NCI-H460 (cell line): ENCODE results near the gene EEF1A2. TPM values are rescaled to one million over a fixed set of nuclear protein-coding genes. Genes with fewer than 3 reads are reported as not detected.

Experiments
- DNase-seq: peaks from one replicate; pipeline ENCODE4 v3.0.0-alpha.2; 2016; ENCODE audit warnings: low read depth; ENCODE audit errors: extremely low read depth
- total RNA-seq: library from RNA; depleted of rRNA; stranded (reverse); fragments of >200 nt; shearing (Covaris generic); gene quantifications from 2 replicates; pipeline ENCODE4 v1.2.3, GENCODE V29; 2014; rRNA removed

The EEF1A2 gene
- total RNA-seq, 1 experiment from 2014 or later: 224 TPM

GRCh38 chr20:63440366-63440955 lies 58.4 kb downstream of the EEF1A2 start:
- DNase-seq: no peak

GRCh38 chr20:63439866-63440265 lies 59.0 kb downstream of the EEF1A2 start:
- no peak for DNase-seq

- DNase-seq: no peak
These were observed 60.8 kb downstream of the EEF1A2 start for GRCh38 chr20:63438121-63438520.

Other genes starting within 250 kb of the EEF1A2 start
- gene NKAIN4, start 244.6 kb downstream of the EEF1A2 start, total RNA-seq: not detected in 2 replicates
- 32.3 and 37.4 TPM in 2 replicates for gene ARFGAP1, start 226.3 kb downstream of the EEF1A2 start, total RNA-seq
- gene COL20A1, start 205.9 kb downstream of the EEF1A2 start, total RNA-seq: 0.06 and 0.10 TPM in 2 replicates
- 0.84 TPM in 1 of 2 replicates, not detected in the other for gene CHRNA4, start 137.7 kb downstream of the EEF1A2 start, total RNA-seq
- gene KCNQ2, start 26.4 kb downstream of the EEF1A2 start, total RNA-seq: 0.17 TPM in 1 of 2 replicates, not detected in the other
- 44.7 and 63.2 TPM in 2 replicates for gene PPDPF, start 21.7 kb upstream of the EEF1A2 start, total RNA-seq
- 1.5 and 2.2 TPM in 2 replicates for gene PTK6, start 38.3 kb upstream of the EEF1A2 start, total RNA-seq
- gene SRMS, start 48.7 kb upstream of the EEF1A2 start, total RNA-seq: not detected in 2 replicates
- gene FNDC11, start 55.1 kb upstream of the EEF1A2 start, total RNA-seq: 0.05 TPM in 1 of 2 replicates, not detected in the other
- 10.1 and 12.1 TPM in 2 replicates for gene HELZ2, start 75.2 kb upstream of the EEF1A2 start, total RNA-seq
- gene GMEB2, start 128.0 kb upstream of the EEF1A2 start, total RNA-seq: 13.1 and 14.0 TPM in 2 replicates
- gene STMN3, start 154.3 kb upstream of the EEF1A2 start, total RNA-seq: 1.8 and 2.5 TPM in 2 replicates
- 4.1 and 6.3 TPM in 2 replicates for gene RTEL1, start 159.2 kb upstream of the EEF1A2 start, total RNA-seq
- 0.10 TPM in 1 of 2 replicates, not detected in the other for gene TNFRSF6B, start 197.6 kb upstream of the EEF1A2 start, total RNA-seq
- 12.1 and 15.9 TPM in 2 replicates for gene ARFRP1, start 208.9 kb upstream of the EEF1A2 start, total RNA-seq
- 10.6 and 12.8 TPM in 2 replicates for gene ZGPAT, start 209.0 kb upstream of the EEF1A2 start, total RNA-seq
- 6.6 and 7.6 TPM in 2 replicates for gene LIME1, start 237.6 kb upstream of the EEF1A2 start, total RNA-seq
- 15.5 and 19.4 TPM in 2 replicates for gene SLC2A4RG, start 240.7 kb upstream of the EEF1A2 start, total RNA-seq